ENCODE measurements around the gene SLC39A2. TPM values are rescaled to one million over a fixed set of nuclear protein-coding genes. Genes with fewer than 3 reads are reported as not detected.

Gene SLC39A2
- total RNA-seq, 8 experiments from 2014 or later = 0.11 to 0.47 (median 0.39) TPM; not detected in 4

DNA sequence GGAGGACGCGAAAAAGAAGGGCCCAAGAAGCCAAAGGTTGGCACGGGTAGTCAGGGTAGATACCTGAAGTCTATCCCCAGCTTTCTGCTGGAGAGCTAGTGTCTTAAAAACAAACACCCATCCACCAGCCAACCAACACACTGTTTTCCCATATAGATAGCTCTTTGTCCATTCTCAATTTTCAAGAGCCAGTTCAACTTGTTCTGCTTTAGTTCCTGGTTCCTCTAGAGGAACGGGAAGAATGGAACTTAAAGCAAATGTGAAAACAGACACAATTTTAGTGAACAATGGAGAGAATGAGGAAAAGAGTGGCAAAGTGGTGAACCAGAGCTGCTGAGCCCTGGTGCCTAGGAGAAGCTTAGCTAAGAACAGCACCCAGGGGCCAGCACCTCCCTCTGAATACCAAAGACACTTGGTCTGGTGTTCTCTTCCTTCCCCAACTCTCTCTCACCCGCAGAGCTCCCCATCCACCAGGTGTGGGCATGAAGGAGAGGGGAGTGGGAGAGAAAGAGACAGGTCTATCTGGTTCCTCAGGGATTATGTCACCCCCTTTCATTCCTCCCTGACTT lies 22.0 kb downstream of the SLC39A2 start:
- in situ Hi-C loops (cut with MboI; ENCODE audit: low pct_unique_long_range_greater_than_20kb in 2 of 9, low sequenced_read_pairs in 9 of 9, unreplicated experiment in 9 of 9) = loop anchor here in 1 of 9 experiments (25.0 kb wide), 1 partner anchor 91 kb away; the partner anchor contains the start of gene TMEM253
- H3K27ac ChIP-seq = no peak overlapping the region
- 20 to 100% (median 90%) methylated on average over 1 to 5 of the region's 5 CpGs; no CpG with 5 or more reads in 3 of the 10 experiments for WGBS, 10 experiments
- no peaks in the 10 kb centered on the region for H3K4me1 ChIP-seq (replicated peaks in 1 of 2)
- no peak for ATAC-seq (replicated peaks in 6 of 8)
- H3K4me3 ChIP-seq = no peak overlapping the region

DNA sequence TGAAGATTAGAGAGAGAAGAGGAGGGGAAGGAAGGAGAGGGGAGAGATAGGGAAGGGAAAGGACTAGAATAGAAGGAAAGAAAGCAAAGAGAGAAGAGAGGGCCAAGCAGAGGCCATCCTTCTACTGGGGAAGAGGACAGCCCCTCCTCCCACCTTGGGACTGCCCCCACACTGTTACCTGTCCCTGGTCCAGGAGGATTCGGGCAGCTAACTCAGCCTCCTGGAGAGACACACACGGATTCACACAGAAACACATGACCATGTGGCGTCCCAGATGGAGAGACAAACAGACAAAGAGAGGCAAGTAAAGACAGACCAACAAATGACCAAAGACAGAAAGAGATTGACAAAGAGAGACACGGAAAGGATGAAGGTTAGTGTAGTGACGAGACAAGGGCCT lies 23.6 kb downstream of the SLC39A2 start:
- WGBS, 10 experiments = 40 to 93% (median 74%) methylated on average over 1 to 5 of the region's 5 CpGs

DNA sequence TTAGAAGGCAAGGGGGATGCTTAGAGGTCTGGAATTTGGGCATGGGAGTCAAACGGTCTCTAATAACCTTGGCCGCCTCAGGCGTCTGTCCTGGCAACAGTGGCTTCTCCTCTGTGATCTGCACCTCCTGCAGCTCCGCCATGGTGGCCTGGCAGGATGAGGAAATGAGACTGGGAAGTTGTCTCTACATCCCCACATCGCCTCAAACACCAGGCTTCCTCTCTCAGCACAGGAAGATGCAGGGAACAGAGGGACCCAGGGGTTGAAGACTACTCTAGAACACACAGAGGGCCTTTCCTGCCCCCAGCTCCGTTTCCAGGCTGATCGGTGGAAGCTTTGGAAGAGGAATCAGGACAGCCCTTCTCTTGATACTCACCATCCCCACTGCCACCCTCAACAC lies 24.1 kb downstream of the SLC39A2 start:
- Histone ChIP-seq H3K4me1 (replicated peaks in 1 of 2) (no peaks in the 10 kb centered on the region), H3K4me3 (no peak overlapping the region), H3K27ac (no peak overlapping the region)
- in situ Hi-C loops (cut with MboI; ENCODE audit: low pct_unique_long_range_greater_than_20kb in 2 of 9, low sequenced_read_pairs in 9 of 9, unreplicated experiment in 9 of 9) = loop anchor here in 1 of 9 experiments (25.0 kb wide), 1 partner anchor 89 kb away; the partner anchor contains the start of gene TMEM253
- WGBS, 10 experiments = 66 to 92% (median 79%) methylated on average over 2 to 6 of the region's 7 CpGs; no CpG with 5 or more reads in 4 of the 10 experiments
- no peak for ATAC-seq (replicated peaks in 6 of 8)

More for the DNA sequence above, 23.6 kb downstream of the SLC39A2 start:
- Histone ChIP-seq H3K4me1 (replicated peaks in 1 of 2) (no peaks in the 10 kb centered on the region), H3K27ac (no peak overlapping the region), H3K4me3 (no peak overlapping the region)
- ATAC-seq (replicated peaks in 6 of 8) = no peak
- in situ Hi-C loops (cut with MboI; ENCODE audit: low pct_unique_long_range_greater_than_20kb in 2 of 9, low sequenced_read_pairs in 9 of 9, unreplicated experiment in 9 of 9) = loop anchor here in 1 of 9 experiments (25.0 kb wide), 1 partner anchor 90 kb away; the partner anchor contains the start of gene TMEM253

DNA sequence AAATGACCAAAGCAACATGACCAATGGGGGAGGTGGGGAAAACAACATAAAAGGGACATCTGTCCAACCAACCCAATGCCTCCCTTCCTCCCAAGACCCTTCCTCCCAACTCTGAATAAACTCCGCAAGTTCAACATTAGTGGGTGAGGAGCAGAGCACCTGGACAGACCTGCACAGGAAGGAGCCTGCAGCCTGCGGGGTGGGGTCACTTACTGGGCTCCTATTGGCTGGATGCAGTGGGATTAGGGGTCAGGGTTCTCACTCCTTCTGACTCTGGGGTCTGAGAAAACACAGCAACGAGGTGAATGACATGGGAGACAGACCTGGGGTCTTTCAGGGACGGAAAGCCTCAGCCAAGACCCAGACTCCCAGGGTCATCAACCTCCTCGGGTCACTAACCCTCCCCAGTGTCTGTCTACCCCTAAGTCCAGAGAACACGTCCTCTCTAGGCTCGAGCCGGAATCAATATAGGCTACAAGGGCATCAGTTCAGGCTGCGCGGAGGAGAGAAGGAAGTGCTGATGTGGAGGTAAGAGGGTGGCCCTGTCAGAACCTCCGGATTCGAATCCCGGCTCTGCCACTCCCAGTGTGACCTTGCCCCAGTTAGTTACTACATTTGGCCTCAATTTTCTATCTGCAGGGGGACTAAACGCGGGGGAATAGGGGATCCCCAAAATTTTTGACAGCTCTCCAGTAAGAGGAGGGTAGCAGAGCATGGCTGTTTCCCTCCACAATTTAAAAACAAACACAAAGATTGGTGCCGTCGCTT lies 24.9 kb downstream of the SLC39A2 start:
- Histone ChIP-seq H3K4me3 (peak overlapping the region; percentile 40 to 49 (median 46)), H3K27ac (peak overlapping the region in 1 of 2 donors; percentile 28), H3K4me1 (replicated peaks in 1 of 2) (no peaks in the 10 kb centered on the region)
- WGBS, 10 experiments = 0 to 35% (median 23%) methylated on average over 1 to 10 of the region's 17 CpGs; no CpG with 5 or more reads in 3 of the 10 experiments
- no peak for ATAC-seq (replicated peaks in 6 of 8)
- in situ Hi-C loops (cut with MboI; ENCODE audit: low pct_unique_long_range_greater_than_20kb in 2 of 9, low sequenced_read_pairs in 9 of 9, unreplicated experiment in 9 of 9) = loop anchor here in 1 of 9 experiments (25.0 kb wide), 1 partner anchor 88 kb away; the partner anchor contains the start of gene TMEM253

DNA sequence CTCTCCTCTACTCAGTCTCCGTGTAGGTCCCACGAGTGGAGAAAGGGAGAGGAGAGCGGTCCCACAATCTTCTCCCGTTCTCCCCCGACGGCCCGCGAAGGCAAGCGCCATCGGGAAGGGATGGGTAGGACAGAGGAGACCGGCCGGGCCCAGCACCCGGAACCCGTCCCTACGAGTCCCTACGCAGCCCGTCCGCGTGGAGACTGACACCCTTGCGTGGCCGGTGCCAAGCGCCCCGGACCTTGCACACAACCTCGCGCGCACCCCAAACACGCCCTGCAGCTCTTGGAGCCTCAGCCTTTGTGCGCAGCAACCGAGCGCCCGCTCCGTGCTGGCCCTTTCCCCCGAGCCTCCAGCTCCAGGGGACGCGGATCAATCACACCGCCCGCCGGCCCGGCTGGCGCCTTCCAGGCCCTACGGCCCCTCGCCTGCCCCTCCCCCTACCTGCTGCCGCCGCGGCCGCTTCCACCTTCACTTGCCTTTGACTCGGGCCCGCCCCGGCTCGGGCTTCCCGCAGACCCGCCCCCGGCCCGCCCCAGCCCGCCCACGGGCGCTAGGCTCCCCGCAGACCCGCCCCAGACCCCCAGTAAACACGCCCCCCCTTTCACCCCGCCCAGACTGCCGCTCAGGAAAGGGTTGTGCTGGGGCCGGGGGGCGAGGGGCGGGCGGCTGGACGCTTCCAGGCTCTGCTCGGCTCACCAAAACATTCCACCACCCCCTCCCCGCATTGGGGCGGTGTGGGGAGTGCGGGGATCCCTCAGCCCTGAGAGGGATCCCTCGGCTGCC lies 25.7 kb downstream of the SLC39A2 start, which contains the start of gene NDRG2:
TSS of gene NDRG2 (minus strand) at position 477 of the 786 bp plus-strand sequence. CDS start 1,746 bp downstream, outside the sequence.
- H3K4me1 ChIP-seq (replicated peaks in 1 of 2) = no peaks in the 10 kb centered on the region
- in situ Hi-C loops (cut with MboI; ENCODE audit: low pct_unique_long_range_greater_than_20kb in 2 of 9, low sequenced_read_pairs in 9 of 9, unreplicated experiment in 9 of 9) = loop anchor here in 1 of 9 experiments (25.0 kb wide), 1 partner anchor 88 kb away; the partner anchor contains the start of gene TMEM253
- WGBS, 10 experiments = 0 to 3% methylated on average over 1 to 14 of the region's 72 CpGs; no CpG with 5 or more reads in 8 of the 10 experiments
- ATAC-seq (replicated peaks in 6 of 8) = peak; percentile 72 to 92 (median 86)
- peak within 1 kb of the TSS in 1 of 2 donors; percentile 50 for H3K27ac ChIP-seq
- peak within 1 kb of the TSS; percentile 40 to 49 (median 46) for H3K4me3 ChIP-seq

DNA sequence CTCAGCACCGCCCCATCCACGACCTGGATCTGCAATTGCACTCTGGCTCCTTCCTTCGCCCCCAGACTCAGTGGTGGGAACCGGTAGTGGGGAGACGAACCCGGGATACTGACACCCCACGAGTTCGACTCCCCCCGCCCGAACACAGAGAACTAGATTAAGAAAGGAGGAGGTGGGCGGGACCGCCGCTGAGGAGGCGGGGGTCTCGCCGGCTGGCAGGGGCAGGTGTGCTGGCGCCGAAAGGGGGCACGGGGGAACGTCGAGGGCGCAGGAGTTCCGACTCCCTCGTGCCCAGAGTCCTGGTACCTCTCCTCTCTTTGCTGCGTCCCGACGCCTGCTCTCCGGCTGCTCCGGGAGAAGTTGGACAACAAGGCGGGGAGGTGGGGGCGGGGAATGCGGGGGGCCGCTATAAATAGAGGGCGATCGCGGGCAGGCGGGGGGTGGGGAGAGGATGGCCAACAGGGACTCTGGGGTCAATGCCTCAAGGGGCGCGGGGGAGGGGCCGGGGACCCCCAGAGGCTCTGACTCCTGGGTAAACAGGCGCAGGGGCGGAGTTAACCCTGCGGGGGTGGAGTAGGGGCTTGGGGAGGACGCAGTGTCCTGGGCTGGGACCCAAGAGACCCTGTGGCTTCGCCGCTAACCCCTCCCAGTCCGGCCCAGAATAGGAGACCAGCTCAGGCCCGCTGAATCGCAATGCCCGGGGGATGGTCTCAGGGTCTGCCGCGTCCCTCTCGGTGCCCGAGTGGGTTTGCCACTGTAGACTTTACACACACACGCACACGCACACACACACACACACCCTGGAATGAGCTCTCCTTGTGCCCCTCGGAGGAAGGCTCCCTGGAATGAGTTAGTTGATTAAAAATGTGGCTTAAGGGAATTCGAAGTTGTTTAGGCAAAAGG lies 26.5 kb downstream of the SLC39A2 start:
- H3K4me1 ChIP-seq (replicated peaks in 1 of 2) = no peaks in the 10 kb centered on the region
- ATAC-seq (replicated peaks in 6 of 8) = peak in 7 of 8 experiments; percentile 14 to 56 (median 43)
- peak overlapping the region in 1 of 2 donors; percentile 50 for H3K27ac ChIP-seq
- in situ Hi-C loops (cut with MboI; ENCODE audit: low pct_unique_long_range_greater_than_20kb in 2 of 9, low sequenced_read_pairs in 9 of 9, unreplicated experiment in 9 of 9) = no loop called here
- H3K4me3 ChIP-seq = peak overlapping the region; percentile 40 to 49 (median 46)
- 11 to 20% methylated on average over 3 to 5 of the region's 58 CpGs; no CpG with 5 or more reads in 8 of the 10 experiments for WGBS, 10 experiments

DNA sequence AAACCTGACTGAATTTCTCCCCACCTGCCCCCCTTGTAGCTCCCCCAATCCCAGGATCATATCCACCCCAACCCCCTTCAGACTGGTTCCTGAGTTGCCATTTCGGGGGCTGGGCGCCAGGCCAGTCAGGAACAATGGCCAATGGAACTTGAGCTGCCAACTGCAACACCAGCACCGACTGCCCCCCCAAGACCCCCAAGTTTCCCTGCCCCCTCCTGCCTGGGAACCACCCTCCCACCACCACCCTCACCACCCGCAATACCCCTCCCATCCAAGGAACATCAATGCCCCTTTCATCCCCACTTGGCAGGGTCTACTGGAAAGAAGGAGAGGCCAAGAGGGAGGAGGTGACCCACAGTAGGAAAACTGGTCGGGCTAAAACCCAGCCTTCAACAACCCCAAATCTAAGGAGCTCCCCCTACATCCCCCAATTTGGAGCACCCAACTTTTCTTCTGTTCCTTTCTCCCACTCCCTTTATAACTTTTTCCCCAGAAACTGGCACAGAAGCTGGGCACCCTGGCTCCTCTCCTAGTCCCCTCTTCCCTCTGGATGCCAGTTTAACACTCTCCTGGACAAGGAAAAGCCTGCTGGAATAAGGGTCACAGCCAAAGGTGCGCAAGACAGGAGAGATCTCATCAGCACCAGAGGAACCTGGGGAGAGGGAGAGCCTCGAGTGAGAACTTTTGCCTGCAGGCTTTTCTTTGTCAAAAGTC lies 27.3 kb downstream of the SLC39A2 start:
- in situ Hi-C loops (cut with MboI; ENCODE audit: low pct_unique_long_range_greater_than_20kb in 2 of 9, low sequenced_read_pairs in 9 of 9, unreplicated experiment in 9 of 9) = no loop called here
- Histone ChIP-seq H3K4me1 (replicated peaks in 1 of 2) (no peaks in the 10 kb centered on the region), H3K4me3 (peak overlapping the region in 1 of 5 donors; percentile 40), H3K27ac (no peak overlapping the region)
- 38 to 100% (median 90%) methylated on average over 1 to 3 of the region's 7 CpGs; no CpG with 5 or more reads in 6 of the 10 experiments for WGBS, 10 experiments
- ATAC-seq (replicated peaks in 6 of 8) = no peak

DNA sequence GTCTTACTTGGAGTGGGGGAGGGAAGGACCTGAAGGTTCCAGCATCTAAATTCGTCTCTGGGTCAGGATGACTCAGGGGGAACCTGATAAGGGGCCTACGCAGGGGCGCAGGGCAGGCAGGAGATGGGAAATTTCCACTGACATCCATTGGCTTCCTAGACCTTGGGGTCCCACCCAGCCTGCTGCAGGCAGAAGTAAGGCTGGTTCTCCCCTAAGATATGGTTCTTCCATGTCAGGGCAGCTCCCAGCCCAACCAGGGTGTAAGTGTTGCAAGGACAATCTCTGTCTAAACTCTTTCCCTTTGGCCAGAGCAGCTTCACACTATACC lies 27.9 kb downstream of the SLC39A2 start:
- no peak overlapping the region for H3K27ac ChIP-seq
- H3K4me1 ChIP-seq (replicated peaks in 1 of 2) = no peaks in the 10 kb centered on the region
- WGBS, 10 experiments = 42 to 100% (median 86%) methylated on average over 1 to 3 of the region's 3 CpGs; no CpG with 5 or more reads in 6 of the 10 experiments
- no peak overlapping the region for H3K4me3 ChIP-seq
- no peak for ATAC-seq (replicated peaks in 6 of 8)
- in situ Hi-C loops (cut with MboI; ENCODE audit: low pct_unique_long_range_greater_than_20kb in 2 of 9, low sequenced_read_pairs in 9 of 9, unreplicated experiment in 9 of 9) = no loop called here

DNA sequence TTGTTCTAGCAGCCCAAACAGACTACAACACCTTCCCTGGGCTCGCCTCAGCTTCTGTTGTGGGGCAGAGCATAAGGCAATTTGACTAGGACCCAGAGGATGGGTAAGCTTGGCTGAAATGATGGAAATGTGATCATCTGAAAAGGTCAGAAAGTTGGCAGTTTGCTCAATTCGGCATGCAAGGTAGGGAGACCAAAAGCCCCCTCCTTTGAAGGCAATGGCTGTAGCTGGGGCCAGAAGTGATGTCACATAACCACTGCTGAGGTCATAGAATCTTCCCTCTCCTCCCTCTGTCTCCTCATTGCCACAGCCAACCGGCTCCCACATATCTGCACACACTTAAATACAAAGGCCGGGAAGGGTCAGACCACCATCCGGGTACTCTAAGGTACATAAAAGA lies 30.8 kb downstream of the SLC39A2 start, which contains the start of gene TPPP2:
TSS of gene TPPP2 (plus strand) at position 301 of the 400 bp plus-strand sequence. CDS start 365 bp downstream, outside the sequence.
- H3K27ac ChIP-seq = no peak within 1 kb of the TSS
- in situ Hi-C loops (cut with MboI; ENCODE audit: low pct_unique_long_range_greater_than_20kb in 2 of 9, low sequenced_read_pairs in 9 of 9, unreplicated experiment in 9 of 9) = no loop called here
- H3K4me1 ChIP-seq (replicated peaks in 1 of 2) = no peaks in the 10 kb centered on the region
- WGBS, 10 experiments = 20 to 100% (median 80%) methylated on average over 1 to 5 of the region's 5 CpGs; no CpG with 5 or more reads in 1 of the 10 experiments
- no peak within 1 kb of the TSS for H3K4me3 ChIP-seq
- ATAC-seq (replicated peaks in 6 of 8) = no peak

DNA sequence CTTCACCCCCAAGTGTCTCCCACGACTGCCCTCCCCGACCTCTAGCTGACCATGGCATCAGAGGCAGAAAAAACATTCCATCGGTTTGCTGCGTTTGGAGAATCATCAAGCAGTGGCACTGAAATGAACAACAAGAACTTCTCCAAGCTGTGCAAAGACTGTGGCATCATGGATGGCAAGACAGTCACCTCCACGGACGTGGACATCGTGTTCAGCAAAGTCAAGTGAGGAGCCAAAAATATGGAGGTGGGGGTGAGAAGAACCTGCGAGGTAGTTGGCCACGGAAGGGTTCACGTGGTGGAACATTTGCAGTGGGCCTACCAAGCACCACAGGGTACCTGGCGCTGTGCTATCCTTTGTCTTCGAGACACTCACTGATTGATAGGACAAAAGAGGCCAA lies 31.4 kb downstream of the SLC39A2 start:
- 20 to 93% (median 75%) methylated on average over 1 to 9 of the region's 12 CpGs; no CpG with 5 or more reads in 3 of the 10 experiments for WGBS, 10 experiments
- ATAC-seq (replicated peaks in 6 of 8) = no peak
- in situ Hi-C loops (cut with MboI; ENCODE audit: low pct_unique_long_range_greater_than_20kb in 2 of 9, low sequenced_read_pairs in 9 of 9, unreplicated experiment in 9 of 9) = no loop called here
- H3K27ac ChIP-seq = no peak overlapping the region
- H3K4me3 ChIP-seq = no peak overlapping the region
- H3K4me1 ChIP-seq (replicated peaks in 1 of 2) = no peaks in the 10 kb centered on the region

All from motor neuron (in vitro differentiated cells).